HTERT RPE-1 (cell line): ENCODE measurements around the gene MPC2.

Source experiments
- in situ Hi-C: fragments of 300-500 bp; cut with MboI; formaldehyde crosslinking; loops from 4 replicates; pipeline ENCODE4 v1.14.3; 2020; ENCODE audit warnings: low sequenced_read_pairs

Gene MPC2

GRCh38 chr1:167936930-167937708 lies at the start of gene MPC2:
TSS of gene MPC2 (minus strand) at chr1:167937072. CDS start at chr1:167935841, 1,231 bp downstream.
- in situ Hi-C loops: no loop called here

GRCh38 chr1:167984886-167985489 lies 48.1 kb upstream of the MPC2 start:
- in situ Hi-C loops: no loop called here

GRCh38 chr1:167983797-167984420 lies 47.0 kb upstream of the MPC2 start:
- in situ Hi-C loops: no loop called here

- in situ Hi-C loops: no loop called here
Measured at GRCh38 chr1:167981933-167982332, 45.1 kb upstream of the MPC2 start.

- in situ Hi-C loops: no loop called here
Measured at GRCh38 chr1:167977245-167977644, 40.4 kb upstream of the MPC2 start.

GRCh38 chr1:167974698-167975097 lies 37.8 kb upstream of the MPC2 start:
- in situ Hi-C loops: no loop called here

- in situ Hi-C loops: no loop called here
Measured at GRCh38 chr1:167973832-167974231, 37.0 kb upstream of the MPC2 start.

- in situ Hi-C loops: no loop called here
Measured at GRCh38 chr1:167968569-167968968, 31.7 kb upstream of the MPC2 start.

- in situ Hi-C loops: no loop called here
Measured at GRCh38 chr1:167966050-167966449, 29.2 kb upstream of the MPC2 start.

GRCh38 chr1:167964646-167965045 lies 27.8 kb upstream of the MPC2 start:
- in situ Hi-C loops: no loop called here

GRCh38 chr1:167957710-167958109 lies 20.8 kb upstream of the MPC2 start:
- in situ Hi-C loops: no loop called here

GRCh38 chr1:167955915-167956314 lies 19.0 kb upstream of the MPC2 start:
- in situ Hi-C loops: no loop called here

- in situ Hi-C loops: no loop called here
Measured at GRCh38 chr1:167950569-167950968, 13.7 kb upstream of the MPC2 start.

GRCh38 chr1:167949785-167950184 lies 12.9 kb upstream of the MPC2 start:
- in situ Hi-C loops: no loop called here

GRCh38 chr1:167947733-167948132 lies 10.9 kb upstream of the MPC2 start:
- in situ Hi-C loops: no loop called here

GRCh38 chr1:167943541-167943940 lies 6.7 kb upstream of the MPC2 start:
- in situ Hi-C loops: no loop called here

GRCh38 chr1:167940264-167940663 lies 3.4 kb upstream of the MPC2 start:
- in situ Hi-C loops: no loop called here

- in situ Hi-C loops: no loop called here
Measured at GRCh38 chr1:167938080-167938636, 1.3 kb upstream of the MPC2 start.

GRCh38 chr1:167937709-167938010 lies 788 bp upstream of the MPC2 start:
- in situ Hi-C loops: no loop called here

GRCh38 chr1:167936068-167936929 lies 573 bp downstream of the MPC2 start, which contains the start of gene DCAF6:
TSS of gene DCAF6 (plus strand) at chr1:167936683. CDS start at chr1:167936912, 229 bp downstream.
- in situ Hi-C loops: no loop called here
